ENCODE results near the gene CAMTA1.

DNA sequence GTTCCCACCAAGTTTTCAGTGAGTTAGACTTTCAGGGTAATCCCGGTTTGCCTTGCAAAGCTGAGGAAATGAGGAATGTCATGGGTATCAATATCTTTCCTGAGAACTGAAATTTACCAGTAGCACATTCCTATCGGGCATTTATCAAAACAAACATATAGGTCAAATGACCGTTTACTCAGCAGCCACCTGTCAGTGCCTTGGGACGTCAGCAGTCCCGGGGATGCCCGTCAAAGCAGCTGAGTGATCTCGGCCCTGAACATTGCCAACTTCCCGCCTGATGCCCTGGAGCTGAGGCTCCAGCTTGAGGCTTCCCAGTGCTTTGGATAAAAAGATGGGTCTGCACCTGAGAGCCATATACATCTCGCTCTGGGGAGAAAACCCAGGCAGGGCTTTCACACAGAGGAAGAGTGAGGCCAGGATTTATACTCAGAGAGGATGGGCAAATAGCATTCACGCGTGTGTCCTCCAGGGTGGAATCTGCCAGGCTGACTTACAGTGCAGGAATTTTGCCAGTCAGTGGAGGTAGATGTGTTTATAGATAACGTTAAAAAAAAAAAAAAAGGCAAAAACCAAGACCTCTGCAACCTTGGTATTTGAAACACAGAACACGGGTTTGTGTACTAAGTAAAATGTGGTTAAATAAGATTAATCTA is 550.1 kb downstream of the CAMTA1 start:
- TF ChIP-seq EZH2 (IDR thresholded peaks at IDR 0.05) (no peak), POLR2A (IDR thresholded peaks at IDR 0.05; ENCODE audit: borderline replicate concordance, extremely low read depth, insufficient read depth, insufficient read length) (no peak), ZNF274 (IDR thresholded peaks at IDR 0.05; ENCODE audit: low read depth, low read length) (no peak), EZH2phosphoT487 (IDR thresholded peaks at IDR 0.05; ENCODE audit: borderline replicate concordance) (no peak), CBX3 (IDR thresholded peaks at IDR 0.05; ENCODE audit: low read depth) (no peak), ZBTB33 (IDR thresholded peaks at IDR 0.05; ENCODE audit: extremely low read depth, insufficient replicate concordance, low read length) (no peak), JUND (IDR thresholded peaks at IDR 0.05) (no peak)
- TF ChIP-seq, protein P1, sequence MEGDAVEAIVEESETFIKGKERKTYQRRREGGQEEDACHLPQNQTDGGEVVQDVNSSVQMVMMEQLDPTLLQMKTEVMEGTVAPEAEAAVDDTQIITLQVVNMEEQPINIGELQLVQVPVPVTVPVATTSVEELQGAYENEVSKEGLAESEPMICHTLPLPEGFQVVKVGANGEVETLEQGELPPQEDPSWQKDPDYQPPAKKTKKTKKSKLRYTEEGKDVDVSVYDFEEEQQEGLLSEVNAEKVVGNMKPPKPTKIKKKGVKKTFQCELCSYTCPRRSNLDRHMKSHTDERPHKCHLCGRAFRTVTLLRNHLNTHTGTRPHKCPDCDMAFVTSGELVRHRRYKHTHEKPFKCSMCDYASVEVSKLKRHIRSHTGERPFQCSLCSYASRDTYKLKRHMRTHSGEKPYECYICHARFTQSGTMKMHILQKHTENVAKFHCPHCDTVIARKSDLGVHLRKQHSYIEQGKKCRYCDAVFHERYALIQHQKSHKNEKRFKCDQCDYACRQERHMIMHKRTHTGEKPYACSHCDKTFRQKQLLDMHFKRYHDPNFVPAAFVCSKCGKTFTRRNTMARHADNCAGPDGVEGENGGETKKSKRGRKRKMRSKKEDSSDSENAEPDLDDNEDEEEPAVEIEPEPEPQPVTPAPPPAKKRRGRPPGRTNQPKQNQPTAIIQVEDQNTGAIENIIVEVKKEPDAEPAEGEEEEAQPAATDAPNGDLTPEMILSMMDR (IDR thresholded peaks at IDR 0.05 in 2 of 3, conservative IDR thresholded peaks at IDR 0.05 in 1 of 3; ENCODE audit: borderline replicate concordance in 1 of 3, insufficient read depth in 1 of 3, low read depth in 2 of 3, low read length in 2 of 3) = no peak
- TF ChIP-seq, protein P2, sequence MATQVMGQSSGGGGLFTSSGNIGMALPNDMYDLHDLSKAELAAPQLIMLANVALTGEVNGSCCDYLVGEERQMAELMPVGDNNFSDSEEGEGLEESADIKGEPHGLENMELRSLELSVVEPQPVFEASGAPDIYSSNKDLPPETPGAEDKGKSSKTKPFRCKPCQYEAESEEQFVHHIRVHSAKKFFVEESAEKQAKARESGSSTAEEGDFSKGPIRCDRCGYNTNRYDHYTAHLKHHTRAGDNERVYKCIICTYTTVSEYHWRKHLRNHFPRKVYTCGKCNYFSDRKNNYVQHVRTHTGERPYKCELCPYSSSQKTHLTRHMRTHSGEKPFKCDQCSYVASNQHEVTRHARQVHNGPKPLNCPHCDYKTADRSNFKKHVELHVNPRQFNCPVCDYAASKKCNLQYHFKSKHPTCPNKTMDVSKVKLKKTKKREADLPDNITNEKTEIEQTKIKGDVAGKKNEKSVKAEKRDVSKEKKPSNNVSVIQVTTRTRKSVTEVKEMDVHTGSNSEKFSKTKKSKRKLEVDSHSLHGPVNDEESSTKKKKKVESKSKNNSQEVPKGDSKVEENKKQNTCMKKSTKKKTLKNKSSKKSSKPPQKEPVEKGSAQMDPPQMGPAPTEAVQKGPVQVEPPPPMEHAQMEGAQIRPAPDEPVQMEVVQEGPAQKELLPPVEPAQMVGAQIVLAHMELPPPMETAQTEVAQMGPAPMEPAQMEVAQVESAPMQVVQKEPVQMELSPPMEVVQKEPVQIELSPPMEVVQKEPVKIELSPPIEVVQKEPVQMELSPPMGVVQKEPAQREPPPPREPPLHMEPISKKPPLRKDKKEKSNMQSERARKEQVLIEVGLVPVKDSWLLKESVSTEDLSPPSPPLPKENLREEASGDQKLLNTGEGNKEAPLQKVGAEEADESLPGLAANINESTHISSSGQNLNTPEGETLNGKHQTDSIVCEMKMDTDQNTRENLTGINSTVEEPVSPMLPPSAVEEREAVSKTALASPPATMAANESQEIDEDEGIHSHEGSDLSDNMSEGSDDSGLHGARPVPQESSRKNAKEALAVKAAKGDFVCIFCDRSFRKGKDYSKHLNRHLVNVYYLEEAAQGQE (IDR thresholded peaks at IDR 0.05; ENCODE audit: low read depth) = no peak

Measured in HCT116 (cell line).